Measurements from ENCODE around the gene VPS13D.

VPS13D gene

DNA sequence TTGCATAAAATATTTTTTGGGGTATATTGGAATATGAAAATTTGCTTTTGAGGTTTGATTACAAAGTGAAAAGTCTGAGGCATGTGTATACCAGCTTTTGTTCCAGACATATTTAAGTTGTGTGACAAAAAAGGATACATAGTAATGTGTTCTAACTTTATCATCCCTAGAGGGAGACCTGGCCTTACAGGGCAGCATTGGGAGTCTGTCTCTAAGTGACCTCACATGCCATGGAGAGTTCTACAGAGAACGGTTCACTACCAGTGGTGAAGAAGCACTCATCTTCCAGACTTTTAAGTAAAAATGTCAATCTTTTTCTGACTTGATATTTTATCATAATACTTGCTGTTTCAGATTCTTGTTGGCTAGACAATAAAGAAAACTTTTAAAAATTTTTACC is 61.0 kb downstream of the VPS13D start:
- Histone ChIP-seq H3K36me3 (ENCODE audit: insufficient read depth) (no peaks in the 10 kb centered on the region), H4K20me1 (ENCODE audit: insufficient read depth) (no peaks in the 10 kb centered on the region), H3K4me2 (no peak overlapping the region), H3K4me3 (IDR thresholded peaks at IDR 0.05; ENCODE audit: insufficient read depth, low read depth, low read length) (no peak overlapping the region), H3K27me3 (ENCODE audit: insufficient read depth, low read depth) (no peaks in the 10 kb centered on the region), H3K4me1 (ENCODE audit: low read depth, poor library complexity, severe bottlenecking) (peaks cover 5% of the 10 kb centered on the region), H2AFZ (ENCODE audit: low read depth) (no peak overlapping the region), H3K9ac (no peak overlapping the region), H3K27ac (no peak overlapping the region), H3K79me2 (ENCODE audit: insufficient read depth, low read depth) (no peaks in the 10 kb centered on the region)
- no peak for TF ChIP-seq CTCF (conservative IDR thresholded peaks at IDR 0.05; ENCODE audit: low read depth, low read length)

DNA sequence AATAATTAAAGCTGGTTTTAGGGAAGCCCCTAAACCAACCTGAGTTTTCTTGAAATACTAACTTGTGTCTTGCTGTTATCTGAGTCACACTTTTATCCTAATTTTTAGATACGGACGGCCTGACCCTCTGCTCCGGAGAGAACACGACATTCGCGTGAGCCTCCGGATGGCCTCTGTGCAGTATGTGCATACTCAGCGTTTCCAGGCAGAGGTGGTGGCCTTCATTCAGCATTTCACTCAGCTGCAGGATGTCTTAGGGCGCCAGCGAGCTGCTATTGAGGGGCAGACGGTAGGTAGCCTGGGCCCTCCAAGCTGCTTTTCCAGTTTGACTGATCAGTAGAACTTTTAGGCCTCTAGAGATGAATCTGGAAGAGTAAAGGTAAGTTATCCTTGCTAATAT is 63.6 kb downstream of the VPS13D start:
- no peak overlapping the region for H3K27ac ChIP-seq
- no peaks in the 10 kb centered on the region for H3K79me2 ChIP-seq (ENCODE audit: insufficient read depth, low read depth)
- no peak overlapping the region for H3K9ac ChIP-seq
- H3K36me3 ChIP-seq (ENCODE audit: insufficient read depth) = no peaks in the 10 kb centered on the region
- H3K4me2 ChIP-seq = no peak overlapping the region
- H3K4me3 ChIP-seq (IDR thresholded peaks at IDR 0.05; ENCODE audit: insufficient read depth, low read depth, low read length) = no peak overlapping the region
- H4K20me1 ChIP-seq (ENCODE audit: insufficient read depth) = no peaks in the 10 kb centered on the region
- no peak overlapping the region for H2AFZ ChIP-seq (ENCODE audit: low read depth)
- TF ChIP-seq CTCF (conservative IDR thresholded peaks at IDR 0.05; ENCODE audit: low read depth, low read length) = no peak
- no peaks in the 10 kb centered on the region for H3K27me3 ChIP-seq (ENCODE audit: insufficient read depth, low read depth)
- peaks cover 10% of the 10 kb centered on the region for H3K4me1 ChIP-seq (ENCODE audit: low read depth, poor library complexity, severe bottlenecking)

DNA sequence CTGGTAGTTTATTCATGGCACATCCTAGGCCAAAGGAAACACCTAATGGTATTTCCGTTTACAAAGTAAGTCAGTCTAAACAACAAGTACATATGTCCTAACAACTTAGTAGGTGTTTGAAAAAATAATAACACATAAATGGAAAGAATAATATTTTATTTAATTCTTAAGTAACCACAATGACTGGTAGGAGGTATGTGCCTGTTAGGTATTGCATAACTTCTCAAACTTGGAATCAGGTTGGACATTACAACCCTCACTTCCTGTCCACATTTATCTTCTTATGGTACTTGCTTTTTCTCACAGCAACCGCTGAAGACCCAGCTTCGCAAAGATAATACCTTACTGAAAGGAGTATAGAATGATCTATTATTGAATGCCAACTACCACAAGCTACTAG is 64.2 kb downstream of the VPS13D start:
- no peak overlapping the region for H3K27ac ChIP-seq
- TF ChIP-seq CTCF (conservative IDR thresholded peaks at IDR 0.05; ENCODE audit: low read depth, low read length) = no peak
- no peaks in the 10 kb centered on the region for H3K36me3 ChIP-seq (ENCODE audit: insufficient read depth)

GRCh38 chr1:12296016-12296415 is 66.2 kb downstream of the VPS13D start:
- H3K4me2 ChIP-seq = no peak overlapping the region
- TF ChIP-seq CTCF (conservative IDR thresholded peaks at IDR 0.05; ENCODE audit: low read depth, low read length) = no peak
- H3K79me2 ChIP-seq (ENCODE audit: insufficient read depth, low read depth) = no peaks in the 10 kb centered on the region
- no peaks in the 10 kb centered on the region for H4K20me1 ChIP-seq (ENCODE audit: insufficient read depth)
- peaks cover 10% of the 10 kb centered on the region for H3K4me1 ChIP-seq (ENCODE audit: low read depth, poor library complexity, severe bottlenecking)
- H3K36me3 ChIP-seq (ENCODE audit: insufficient read depth) = no peaks in the 10 kb centered on the region
- no peak overlapping the region for H3K9ac ChIP-seq
- no peaks in the 10 kb centered on the region for H3K27me3 ChIP-seq (ENCODE audit: insufficient read depth, low read depth)
- H2AFZ ChIP-seq (ENCODE audit: low read depth) = no peak overlapping the region
- no peak overlapping the region for H3K4me3 ChIP-seq (IDR thresholded peaks at IDR 0.05; ENCODE audit: insufficient read depth, low read depth, low read length)
- no peak overlapping the region for H3K27ac ChIP-seq

More for the DNA sequence above, 64.2 kb downstream of the VPS13D start:
- no peaks in the 10 kb centered on the region for H3K79me2 ChIP-seq (ENCODE audit: insufficient read depth, low read depth)
- no peak overlapping the region for H3K4me3 ChIP-seq (IDR thresholded peaks at IDR 0.05; ENCODE audit: insufficient read depth, low read depth, low read length)
- no peaks in the 10 kb centered on the region for H3K27me3 ChIP-seq (ENCODE audit: insufficient read depth, low read depth)
- H2AFZ ChIP-seq (ENCODE audit: low read depth) = no peak overlapping the region
- no peak overlapping the region for H3K4me2 ChIP-seq
- no peak overlapping the region for H3K9ac ChIP-seq
- peaks cover 10% of the 10 kb centered on the region for H3K4me1 ChIP-seq (ENCODE audit: low read depth, poor library complexity, severe bottlenecking)
- H4K20me1 ChIP-seq (ENCODE audit: insufficient read depth) = no peaks in the 10 kb centered on the region
